LNCAP (cell line): Measurements from ENCODE around the gene XPO6.

Source experiments
- CTCF ChIP-seq: fragments of 450-650 bp; IDR thresholded peaks from 2 replicates; pipeline ENCODE4 v1.5.1; 2017; ENCODE audit warnings: mild to moderate bottlenecking

The XPO6 gene

GRCh38 chr16:28180655-28181460 lies 30.9 kb downstream of the XPO6 start:
- no peak for TF ChIP-seq CTCF

GRCh38 chr16:28179354-28179753 lies 32.4 kb downstream of the XPO6 start:
- no peak for TF ChIP-seq CTCF

- TF ChIP-seq CTCF, result no peak
These were observed 36.0 kb downstream of the XPO6 start for GRCh38 chr16:28175715-28176114.

- TF ChIP-seq CTCF, result no peak
These were observed 39.4 kb downstream of the XPO6 start for GRCh38 chr16:28172336-28172735.

- TF ChIP-seq CTCF, result no peak
These were observed 39.9 kb downstream of the XPO6 start for GRCh38 chr16:28171816-28172215.

GRCh38 chr16:28168991-28169554 lies 42.7 kb downstream of the XPO6 start:
- no peak for TF ChIP-seq CTCF

- TF ChIP-seq CTCF, result no peak
These were observed 44.0 kb downstream of the XPO6 start for GRCh38 chr16:28167730-28168129.
